ENCODE measurements around the gene MTM1. TPM values are rescaled to one million over a fixed set of nuclear protein-coding genes. Genes with fewer than 3 reads are reported as not detected.

The MTM1 gene
- total and polyA plus RNA-seq, 4 experiments from 2014 or later, result 27.3 to 38.5 (median 35.1) TPM

GRCh38 chrX:150602296-150602695 lies 33.9 kb downstream of the MTM1 start:
- Mint-ChIP-seq H3K4me3 (no peak overlapping the region), H3K27me3 (no peaks in the 10 kb centered on the region), H3K27ac (no peak overlapping the region), H3K9me3 (peaks cover 0 to 1% (median 0%) of the 10 kb centered on the region in 8 donors), H3K4me1 (peaks cover 0 to 13% (median 3%) of the 10 kb centered on the region in 4 donors), H3K36me3 (peaks cover 9 to 58% of the 10 kb centered on the region in 2 donors)
- H3K27me3 ChIP-seq (ENCODE audit: insufficient read depth, low read length), result no peaks in the 10 kb centered on the region
- H3K4me1 ChIP-seq (ENCODE audit: insufficient read depth, low read length), result no peaks in the 10 kb centered on the region
- no peak overlapping the region for H3K4me3 ChIP-seq (ENCODE audit: low read length in 2 of 2)
- no peaks in the 10 kb centered on the region for H3K9me3 ChIP-seq (ENCODE audit: control insufficient read depth in 1 of 2, low read length in 2 of 2)
- intact Hi-C loops (cut with micrococcal nuclease), result no loop called here
- DNase-seq, result no peak
- ChIA-PET CTCF (ENCODE audit: partially characterized antibody) (no interaction called here), POLR2A (ENCODE audit: partially characterized antibody) (no interaction called here)
- no peak overlapping the region for H3K27ac ChIP-seq (ENCODE audit: low read depth, low read length)
- H3K36me3 ChIP-seq (ENCODE audit: insufficient read depth, low read length), result peaks cover 24% of the 10 kb centered on the region

- no peaks in the 10 kb centered on the region for H3K4me1 ChIP-seq (ENCODE audit: insufficient read depth, low read length)
- peaks cover 0 to 15% (median 4%) of the 10 kb centered on the region in 4 donors for H3K4me1 Mint-ChIP-seq
- H3K9me3 Mint-ChIP-seq, result peaks cover 0 to 1% (median 0%) of the 10 kb centered on the region in 8 donors
- no peaks in the 10 kb centered on the region for H3K27me3 ChIP-seq (ENCODE audit: insufficient read depth, low read length)
- no peaks in the 10 kb centered on the region for H3K9me3 ChIP-seq (ENCODE audit: control insufficient read depth in 1 of 2, low read length in 2 of 2)
- no peak for DNase-seq
- peaks cover 9 to 63% of the 10 kb centered on the region in 2 donors for H3K36me3 Mint-ChIP-seq
- ChIA-PET CTCF (ENCODE audit: partially characterized antibody) (no interaction called here), POLR2A (ENCODE audit: partially characterized antibody) (no interaction called here)
- peaks cover 24% of the 10 kb centered on the region for H3K36me3 ChIP-seq (ENCODE audit: insufficient read depth, low read length)
- H3K27me3 Mint-ChIP-seq, result no peaks in the 10 kb centered on the region
- H3K27ac ChIP-seq (ENCODE audit: low read depth, low read length), result no peak overlapping the region
- no peak overlapping the region for H3K4me3 Mint-ChIP-seq
- peak overlapping the region in 1 of 7 donors; percentile 90 for H3K27ac Mint-ChIP-seq
- intact Hi-C loops (cut with micrococcal nuclease), result no loop called here
- no peak overlapping the region for H3K4me3 ChIP-seq (ENCODE audit: low read length in 2 of 2)
These were observed 34.3 kb downstream of the MTM1 start for GRCh38 chrX:150602743-150603142.

GRCh38 chrX:150605603-150606002 lies 37.2 kb downstream of the MTM1 start:
- no peak overlapping the region for H3K27ac Mint-ChIP-seq
- H3K4me1 Mint-ChIP-seq, result peaks cover 0 to 17% (median 5%) of the 10 kb centered on the region in 4 donors
- H3K36me3 Mint-ChIP-seq, result peaks cover 9 to 62% of the 10 kb centered on the region in 2 donors
- intact Hi-C loops (cut with micrococcal nuclease), result no loop called here
- Histone ChIP-seq H3K27me3 (ENCODE audit: insufficient read depth, low read length) (no peaks in the 10 kb centered on the region), H3K9me3 (ENCODE audit: control insufficient read depth in 1 of 2, low read length in 2 of 2) (no peaks in the 10 kb centered on the region), H3K4me1 (ENCODE audit: insufficient read depth, low read length) (no peaks in the 10 kb centered on the region), H3K4me3 (ENCODE audit: low read length in 2 of 2) (no peak overlapping the region), H3K27ac (ENCODE audit: low read depth, low read length) (no peak overlapping the region), H3K36me3 (ENCODE audit: insufficient read depth, low read length) (peaks cover 10% of the 10 kb centered on the region)
- DNase-seq, result no peak
- no peaks in the 10 kb centered on the region for H3K27me3 Mint-ChIP-seq
- ChIA-PET CTCF (ENCODE audit: partially characterized antibody) (no interaction called here), POLR2A (ENCODE audit: partially characterized antibody) (no interaction called here)
- H3K9me3 Mint-ChIP-seq, result peaks cover 0 to 1% (median 0%) of the 10 kb centered on the region in 8 donors
- H3K4me3 Mint-ChIP-seq, result no peak overlapping the region

- ChIA-PET CTCF (ENCODE audit: partially characterized antibody) (interaction anchor here (0.6 kb wide), 1 partner anchor 11 kb away, joined by 3 read pairs; no protein-coding TSS in a partner anchor), POLR2A (ENCODE audit: partially characterized antibody) (no interaction called here)
- H3K9me3 Mint-ChIP-seq, result peaks cover 0 to 1% (median 0%) of the 10 kb centered on the region in 8 donors
- no peak overlapping the region for H3K27ac Mint-ChIP-seq
- H3K36me3 Mint-ChIP-seq, result peaks cover 5 to 52% of the 10 kb centered on the region in 2 donors
- peaks cover 0 to 12% (median 5%) of the 10 kb centered on the region in 4 donors for H3K4me1 Mint-ChIP-seq
- H3K27me3 Mint-ChIP-seq, result no peaks in the 10 kb centered on the region
- DNase-seq, result no peak
- intact Hi-C loops (cut with micrococcal nuclease), result no loop called here
- H3K4me3 ChIP-seq (ENCODE audit: low read length in 2 of 2), result no peak overlapping the region
- no peaks in the 10 kb centered on the region for H3K27me3 ChIP-seq (ENCODE audit: insufficient read depth, low read length)
- H3K27ac ChIP-seq (ENCODE audit: low read depth, low read length), result no peak overlapping the region
- H3K36me3 ChIP-seq (ENCODE audit: insufficient read depth, low read length), result peaks cover 10% of the 10 kb centered on the region
- H3K9me3 ChIP-seq (ENCODE audit: control insufficient read depth in 1 of 2, low read length in 2 of 2), result no peaks in the 10 kb centered on the region
- H3K4me1 ChIP-seq (ENCODE audit: insufficient read depth, low read length), result no peaks in the 10 kb centered on the region
- no peak overlapping the region for H3K4me3 Mint-ChIP-seq
These were observed 38.8 kb downstream of the MTM1 start for GRCh38 chrX:150607201-150607600.

GRCh38 chrX:150610043-150610442 lies 41.6 kb downstream of the MTM1 start:
- Histone ChIP-seq H3K27ac (ENCODE audit: low read depth, low read length) (no peak overlapping the region), H3K27me3 (ENCODE audit: insufficient read depth, low read length) (no peaks in the 10 kb centered on the region), H3K4me3 (ENCODE audit: low read length in 2 of 2) (no peak overlapping the region), H3K9me3 (ENCODE audit: control insufficient read depth in 1 of 2, low read length in 2 of 2) (no peaks in the 10 kb centered on the region), H3K36me3 (ENCODE audit: insufficient read depth, low read length) (peaks cover 11% of the 10 kb centered on the region), H3K4me1 (ENCODE audit: insufficient read depth, low read length) (no peaks in the 10 kb centered on the region)
- DNase-seq, result no peak
- H3K27me3 Mint-ChIP-seq, result no peaks in the 10 kb centered on the region
- H3K36me3 Mint-ChIP-seq, result peaks cover 1 to 46% of the 10 kb centered on the region in 2 donors
- no peak overlapping the region for H3K27ac Mint-ChIP-seq
- ChIA-PET POLR2A (ENCODE audit: partially characterized antibody) (no interaction called here), CTCF (ENCODE audit: partially characterized antibody) (no interaction called here)
- intact Hi-C loops (cut with micrococcal nuclease), result no loop called here
- H3K9me3 Mint-ChIP-seq, result no peaks in the 10 kb centered on the region
- peaks cover 0 to 7% (median 3%) of the 10 kb centered on the region in 4 donors for H3K4me1 Mint-ChIP-seq
- no peak overlapping the region for H3K4me3 Mint-ChIP-seq

- Mint-ChIP-seq H3K27ac (no peak overlapping the region), H3K36me3 (peaks cover 5 to 49% of the 10 kb centered on the region in 2 donors), H3K4me3 (no peak overlapping the region), H3K9me3 (no peaks in the 10 kb centered on the region), H3K27me3 (no peaks in the 10 kb centered on the region), H3K4me1 (peaks cover 0 to 7% (median 3%) of the 10 kb centered on the region in 4 donors)
- no peak for DNase-seq
- ChIA-PET POLR2A (ENCODE audit: partially characterized antibody) (no interaction called here), CTCF (ENCODE audit: partially characterized antibody) (no interaction called here)
- Histone ChIP-seq H3K36me3 (ENCODE audit: insufficient read depth, low read length) (peaks cover 13% of the 10 kb centered on the region), H3K9me3 (ENCODE audit: control insufficient read depth in 1 of 2, low read length in 2 of 2) (no peaks in the 10 kb centered on the region), H3K4me1 (ENCODE audit: insufficient read depth, low read length) (no peaks in the 10 kb centered on the region), H3K27ac (ENCODE audit: low read depth, low read length) (no peak overlapping the region), H3K4me3 (ENCODE audit: low read length in 2 of 2) (no peak overlapping the region), H3K27me3 (ENCODE audit: insufficient read depth, low read length) (no peaks in the 10 kb centered on the region)
- intact Hi-C loops (cut with micrococcal nuclease), result no loop called here
These were observed 42.0 kb downstream of the MTM1 start for GRCh38 chrX:150610446-150610845.

- Histone ChIP-seq H3K4me1 (ENCODE audit: insufficient read depth, low read length) (no peaks in the 10 kb centered on the region), H3K36me3 (ENCODE audit: insufficient read depth, low read length) (peaks cover 11% of the 10 kb centered on the region), H3K9me3 (ENCODE audit: control insufficient read depth in 1 of 2, low read length in 2 of 2) (no peaks in the 10 kb centered on the region), H3K27ac (ENCODE audit: low read depth, low read length) (no peak overlapping the region), H3K4me3 (ENCODE audit: low read length in 2 of 2) (no peak overlapping the region), H3K27me3 (ENCODE audit: insufficient read depth, low read length) (no peaks in the 10 kb centered on the region)
- DNase-seq, result no peak
- Mint-ChIP-seq H3K4me1 (peaks cover 0 to 1% (median 0%) of the 10 kb centered on the region in 4 donors), H3K27me3 (no peaks in the 10 kb centered on the region), H3K4me3 (no peak overlapping the region), H3K36me3 (peaks cover 8 to 46% of the 10 kb centered on the region in 2 donors), H3K9me3 (no peaks in the 10 kb centered on the region), H3K27ac (peak overlapping the region in 1 of 7 donors; percentile 30)
- CTCF ChIA-PET (ENCODE audit: partially characterized antibody), result no interaction called here
- intact Hi-C loops (cut with micrococcal nuclease), result no loop called here
- POLR2A ChIA-PET (ENCODE audit: partially characterized antibody), result no interaction called here
These were observed 46.9 kb downstream of the MTM1 start for GRCh38 chrX:150615356-150615755.
